Thoracic aorta (tissue), 2 donors: ENCODE data around the gene CTDP1. TPM values are rescaled to one million over a fixed set of nuclear protein-coding genes. Genes with fewer than 3 reads are reported as not detected.

Experiments used
- ATAC-seq: fragments of 150-250 bp; one replicate; pipeline ENCODE4 v1.8.0; 2017; ENCODE audit warnings: low read depth; ENCODE audit not compliant: insufficient number of reproducible peaks, low FRiP score
- DNase-seq: peaks from one replicate; pipeline ENCODE4 v3.0.0-alpha.2; 2020; ENCODE audit warnings: low spot score
- H3K27ac ChIP-seq, 2 donors: fragments of 200-600 bp; sonication (generic); 1 replicate in 1 of 2; 2 replicates in 1 of 2; pipeline ENCODE4 v1.5.1; 2016; ENCODE audit warnings: mild to moderate bottlenecking in 2 of 2, moderate library complexity in 2 of 2
- H3K27me3 ChIP-seq: fragments of 200-600 bp; sonication (generic); replicated peaks from 2 replicates; pipeline ENCODE4 v1.6.0; 2016; ENCODE audit warnings: mild to moderate bottlenecking; ENCODE audit not compliant: insufficient read depth
- H3K36me3 ChIP-seq: fragments of 200-600 bp; sonication (generic); one replicate; pipeline ENCODE4 v1.5.1; 2016
- H3K4me1 ChIP-seq, 2 donors: fragments of 200-600 bp; sonication (generic); 1 replicate in 1 of 2; 2 replicates in 1 of 2; pipeline versions ENCODE4 v1.5.1 to v1.6.0; 2016; ENCODE audit warnings: low read depth in 2 of 2, mild to moderate bottlenecking in 1 of 2; ENCODE audit not compliant: control insufficient read depth in 1 of 2
- H3K4me3 ChIP-seq: fragments of 200-600 bp; sonication (generic); 2 replicates; pipeline ENCODE4 v1.5.1; 2016; ENCODE audit warnings: mild to moderate bottlenecking
- H3K9me3 ChIP-seq: fragments of 200-600 bp; sonication (generic); 2 replicates; pipeline ENCODE4 v1.5.1; 2016
- CTCF ChIP-seq: fragments of 200-600 bp; sonication (generic); IDR thresholded peaks from one replicate; pipeline ENCODE4 v1.5.1; 2019; ENCODE audit warnings: antibody characterized with exemption
- total RNA-seq, 2 donors: library from RNA; depleted of rRNA; stranded (reverse); fragments of >200 nt; gene quantifications; one replicate each; pipeline versions ENCODE4 v1.1.0 to v1.2.3, GENCODE V29; 2016

The CTDP1 gene
- total RNA-seq, 2 donors from 2014 or later = 25.0 to 28.0 TPM

GRCh38 chr18:79753391-79753851 is 73.8 kb downstream of the CTDP1 start:
- DNase-seq = no peak
- Histone ChIP-seq H3K27me3 (no peaks in the 10 kb centered on the region), H3K27ac (no peak overlapping the region), H3K9me3 (peaks cover 5% of the 10 kb centered on the region), H3K4me3 (no peak overlapping the region), H3K4me1 (no peaks in the 10 kb centered on the region), H3K36me3 (peaks cover 26% of the 10 kb centered on the region)
- no peak for TF ChIP-seq CTCF
- ATAC-seq = no peak

DNA sequence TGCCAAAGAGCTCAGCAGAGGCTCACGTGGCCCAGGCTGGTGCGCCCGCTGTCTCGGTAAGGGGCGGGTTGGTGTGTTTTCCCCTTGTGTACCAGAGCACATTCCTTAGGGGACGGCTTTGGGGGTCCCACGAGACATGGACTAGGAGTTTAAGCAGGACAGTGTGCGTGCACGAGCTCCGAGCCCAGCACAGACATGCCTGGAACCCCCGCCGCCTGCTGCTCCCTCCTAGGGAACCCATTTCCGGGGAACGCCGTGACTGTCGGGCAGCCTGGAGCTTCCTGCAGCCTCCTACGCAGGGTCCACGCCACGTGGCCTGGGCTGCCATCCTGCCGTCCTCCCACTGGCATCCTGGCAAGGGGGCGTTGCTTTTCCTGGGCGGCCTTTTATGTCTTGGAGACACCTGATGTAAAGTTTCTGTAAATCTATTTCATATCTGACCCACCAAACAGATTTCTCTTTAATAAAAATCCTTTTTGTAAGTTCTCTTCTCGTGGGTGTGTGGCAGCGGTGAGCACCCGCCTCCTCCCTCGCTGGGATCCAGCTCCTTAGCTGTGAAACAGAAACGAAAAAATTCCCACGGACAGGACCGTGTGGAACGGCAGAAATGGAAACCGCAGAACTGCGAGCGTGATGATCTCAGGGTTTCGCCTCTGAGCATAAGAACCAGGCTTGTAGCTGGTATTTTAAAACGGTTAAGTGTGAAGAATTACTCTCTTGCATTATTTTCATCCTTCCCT is 74.6 kb downstream of the CTDP1 start:
- Histone ChIP-seq H3K27ac (no peak overlapping the region), H3K4me1 (no peaks in the 10 kb centered on the region), H3K27me3 (no peaks in the 10 kb centered on the region), H3K9me3 (peaks cover 5% of the 10 kb centered on the region), H3K4me3 (no peak overlapping the region), H3K36me3 (peaks cover 26% of the 10 kb centered on the region)
- no peak for TF ChIP-seq CTCF
- no peak for DNase-seq
- no peak for ATAC-seq

GRCh38 chr18:79754831-79755351 is 75.3 kb downstream of the CTDP1 start:
- Histone ChIP-seq H3K27me3 (no peaks in the 10 kb centered on the region), H3K27ac (no peak overlapping the region), H3K9me3 (peaks cover 5% of the 10 kb centered on the region), H3K4me1 (no peaks in the 10 kb centered on the region), H3K4me3 (no peak overlapping the region), H3K36me3 (peaks cover 26% of the 10 kb centered on the region)
- no peak for ATAC-seq
- no peak for DNase-seq
- TF ChIP-seq CTCF = no peak

DNA sequence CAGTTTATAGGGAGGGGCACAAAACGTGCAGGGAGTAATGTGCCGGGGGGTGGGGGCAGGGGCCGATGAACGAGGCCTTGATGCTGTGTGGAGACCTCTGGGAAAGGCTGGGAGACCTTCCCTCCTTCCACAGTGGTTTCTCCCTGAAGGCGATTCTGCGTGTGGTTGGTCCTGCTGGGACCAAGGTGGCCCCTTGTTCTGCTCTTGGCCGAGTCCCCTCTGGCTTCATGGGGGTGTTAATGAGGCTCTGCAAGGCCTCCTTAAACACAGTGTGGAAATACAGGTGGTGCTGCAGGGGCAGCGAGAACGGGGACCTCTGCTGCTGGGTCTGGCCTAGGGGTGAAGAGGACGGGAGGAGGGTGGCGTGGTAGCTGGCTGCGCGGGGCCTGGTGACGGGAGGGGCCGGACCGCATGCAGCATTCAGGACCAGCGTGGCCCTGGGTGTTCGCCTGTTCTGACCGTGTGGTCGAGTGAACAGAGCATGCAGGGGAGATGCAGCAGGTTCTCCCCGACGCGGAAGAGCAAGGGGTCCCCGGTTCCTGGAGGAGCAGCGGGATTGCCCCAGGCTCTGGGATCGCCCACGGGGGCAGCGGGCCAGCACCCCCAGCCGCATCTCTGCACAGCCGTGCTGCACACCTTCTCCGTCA is 76.0 kb downstream of the CTDP1 start:
- Histone ChIP-seq H3K27ac (no peak overlapping the region), H3K4me1 (no peaks in the 10 kb centered on the region), H3K27me3 (no peaks in the 10 kb centered on the region), H3K4me3 (no peak overlapping the region), H3K9me3 (peaks cover 5% of the 10 kb centered on the region), H3K36me3 (peaks cover 26% of the 10 kb centered on the region)
- ATAC-seq (no peak), DNase-seq (no peak)
- TF ChIP-seq CTCF = no peak

DNA sequence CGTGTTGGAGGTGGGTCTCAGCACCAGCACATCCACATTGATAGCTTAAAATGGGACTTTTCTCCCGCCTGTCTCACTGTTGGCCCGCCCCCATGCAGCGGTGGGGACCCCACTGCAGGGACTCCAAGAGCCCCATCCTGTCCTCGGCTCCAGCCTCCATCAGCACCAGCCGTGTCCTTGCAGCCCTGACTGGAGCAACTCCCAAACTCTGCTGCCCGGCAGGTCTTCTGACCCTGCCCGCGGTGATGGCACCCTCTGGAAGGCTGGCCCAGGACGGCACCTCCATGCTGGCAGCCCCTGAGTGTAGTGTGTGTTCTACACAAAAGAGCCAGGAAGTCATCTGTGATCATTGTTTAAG is 76.5 kb downstream of the CTDP1 start:
- no peak for ATAC-seq
- H3K4me1 ChIP-seq = no peaks in the 10 kb centered on the region

More for the DNA sequence above, 76.5 kb downstream of the CTDP1 start:
- peaks cover 5% of the 10 kb centered on the region for H3K9me3 ChIP-seq
- DNase-seq = no peak
- H3K27ac ChIP-seq = no peak overlapping the region
- TF ChIP-seq CTCF = no peak
- no peaks in the 10 kb centered on the region for H3K27me3 ChIP-seq
- H3K4me3 ChIP-seq = no peak overlapping the region
- peaks cover 26% of the 10 kb centered on the region for H3K36me3 ChIP-seq
